ENCODE data around the gene DAZAP2. TPM values are rescaled to one million over a fixed set of nuclear protein-coding genes. Genes with fewer than 3 reads are reported as not detected.
"Not testable (repeated sequence)": the region's sequence is repeated elsewhere in the genome, so short reads cannot be mapped to it uniquely, and the experiment has no call there.

The DAZAP2 gene
- polyA plus RNA-seq, 2 of the 4 experiments (the other 2 are of a cell fraction), result 304 to 375 TPM

- 37% methylated on average over 9 of the region's 9 CpGs for WGBS (ENCODE audit: missing lambda C conversion rate)
- Histone ChIP-seq H3K4me3 (peak overlapping the region; percentile 68), H3K27ac (peak overlapping the region; percentile 81 to 92), H3K9me3 (no peaks in the 10 kb centered on the region), H3K4me2 (peak overlapping the region; percentile 81), H3K4me1 (peaks cover 8% of the 10 kb centered on the region)
- TF ChIP-seq EHMT2 (IDR thresholded peaks at IDR 0.05; ENCODE audit: low read depth), result no peak
- no peak for TF ChIP-seq POLR2A (IDR thresholded peaks at IDR 0.05; ENCODE audit: low read length)
- no peak for TF ChIP-seq EHF (CRISPR knock-in tag; IDR thresholded peaks at IDR 0.05)
- no peak for TF ChIP-seq NR3C1 (IDR thresholded peaks at IDR 0.05)
- TF ChIP-seq ZSCAN20 (CRISPR knock-in tag; IDR thresholded peaks at IDR 0.05), result no peak
- TF ChIP-seq RARB (CRISPR knock-in tag; IDR thresholded peaks at IDR 0.05), result no peak
- no peak for TF ChIP-seq REST (IDR thresholded peaks at IDR 0.05)
- no peak for TF ChIP-seq HOXB13 (CRISPR knock-in tag; IDR thresholded peaks at IDR 0.05; ENCODE audit: low read depth)
- TF ChIP-seq JUN (IDR thresholded peaks at IDR 0.05), result no peak
- TF ChIP-seq HES2 (IDR thresholded peaks at IDR 0.05), result no peak
- TF ChIP-seq MAX (IDR thresholded peaks at IDR 0.05), result no peak
- no peak for TF ChIP-seq CBX2 (IDR thresholded peaks at IDR 0.05; ENCODE audit: borderline replicate concordance, low read depth)
- DNase-seq (ENCODE audit: low read depth in 1 of 2, low spot score in 1 of 2), result peak in 1 of 2 experiments; percentile 35
- ATAC-seq, result peak; percentile 36 to 58
- CTCF ChIA-PET, result interaction anchor here (0.8 to 10.2 kb wide), 13 partner anchors 8 to 91 kb away, joined by 3 to 270 read pairs (median 4); no protein-coding TSS in a partner anchor
- FAIRE-seq, result no peak
- POLR2A ChIA-PET, result interaction anchor here (0.6 to 3.1 kb wide), 9 partner anchors 10 to 507 kb away, joined by 3 to 41 read pairs (median 7); partner anchors contain the start of genes ATF1, DAZAP2 and POU6F1
These were observed 32.4 kb downstream of the DAZAP2 start for GRCh38 chr12:51270951-51271518.

- POLR2A ChIA-PET; H3K27ac ChIP-seq; H3K4me2 ChIP-seq; ATAC-seq; H3K9me3 ChIP-seq; FAIRE-seq; H3K4me1 ChIP-seq; DNase-seq (ENCODE audit: low read depth in 1 of 2, low spot score in 1 of 2); H3K4me3 ChIP-seq: not testable (repeated sequence)
- 92% methylated on average over 7 of the region's 7 CpGs for WGBS (ENCODE audit: missing lambda C conversion rate)
- CTCF ChIA-PET, result interaction anchor here (0.6 to 10.2 kb wide), 3 partner anchors 28 to 67 kb away, joined by 3 to 270 read pairs (median 3); no protein-coding TSS in a partner anchor
These were observed 34.2 kb downstream of the DAZAP2 start for GRCh38 chr12:51272810-51273209.

GRCh38 chr12:51275088-51275487 is 36.5 kb downstream of the DAZAP2 start:
- FAIRE-seq, result no peak
- CTCF ChIA-PET, result interaction anchor here (0.9 to 10.2 kb wide), 3 partner anchors 9 to 65 kb away, joined by 3 to 270 read pairs (median 5); no protein-coding TSS in a partner anchor
- Histone ChIP-seq H3K9me3 (no peaks in the 10 kb centered on the region), H3K4me1 (peaks cover 8% of the 10 kb centered on the region), H3K4me3 (no peak overlapping the region), H3K27ac (no peak overlapping the region), H3K4me2 (no peak overlapping the region)
- no peak for ATAC-seq
- DNase-seq (ENCODE audit: low read depth in 1 of 2, low spot score in 1 of 2), result no peak
- 68% methylated on average over 1 of the region's 1 CpG for WGBS (ENCODE audit: missing lambda C conversion rate)
- no peak for TF ChIP-seq ESRRA (IDR thresholded peaks at IDR 0.05; ENCODE audit: borderline replicate concordance, low read length)
- no peak for TF ChIP-seq MYC (IDR thresholded peaks at IDR 0.05; ENCODE audit: borderline replicate concordance, low read length)
- POLR2A ChIA-PET, result no interaction called here
